Thyroid gland (tissue), 4 donors: ENCODE data around the gene PEPD. TPM values are rescaled to one million over a fixed set of nuclear protein-coding genes. Genes with fewer than 3 reads are reported as not detected.

Experiments
- DNase-seq, 2 donors: peaks; one replicate each; pipeline ENCODE4 v3.0.0-alpha.2; 2019
- H3K27ac ChIP-seq, 3 donors: fragments of 200-600 bp; sonication (generic); 1 replicate in 2 of 3; 2 replicates in 1 of 3; pipeline ENCODE4 v1.5.1; 2016 to 2019; ENCODE audit warnings: mild to moderate bottlenecking in 1 of 3, moderate library complexity in 1 of 3
- H3K27me3 ChIP-seq: fragments of 200-600 bp; sonication (generic); one replicate; pipeline ENCODE4 v1.5.1; 2019
- H3K36me3 ChIP-seq, 2 donors: fragments of 200-600 bp; sonication (generic); one replicate each; pipeline ENCODE4 v1.5.1; 2016 to 2019
- H3K4me1 ChIP-seq, 2 donors: fragments of 200-600 bp; sonication (generic); one replicate each; pipeline ENCODE4 v1.5.1; 2017 to 2019
- H3K4me3 ChIP-seq, 3 donors: fragments of 200-600 bp; sonication (generic); replicated peaks in 1 of 3; 1 replicate in 2 of 3; 2 replicates in 1 of 3; pipeline ENCODE4 v1.5.1; 2016; ENCODE audit warnings: mild to moderate bottlenecking in 1 of 3
- H3K9me3 ChIP-seq: fragments of 200-600 bp; sonication (generic); one replicate; pipeline ENCODE4 v1.5.1; 2017
- POLR2A ChIP-seq, 2 donors: fragments of 450-650 bp; IDR thresholded peaks; one replicate each; pipeline ENCODE4 v1.6.1; 2017; ENCODE audit warnings: antibody characterized with exemption in 2 of 2, mild to moderate bottlenecking in 2 of 2, moderate library complexity in 1 of 2
- WGBS, 2 donors: methylation state at CpG; one replicate each; pipeline ENCODE4 v1.1.5; 2017; 5-methylcytosine and 5-hydroxymethylcytosine counted together
- intact Hi-C: fragments of 100-400 bp; cut with DNase I; formaldehyde crosslinking; loops from one replicate; pipeline ENCODE4 v1.15.1; 2023
- total RNA-seq, 4 donors: library from RNA; depleted of rRNA; stranded (reverse); fragments of >200 nt; gene quantifications; one replicate each; pipeline ENCODE4 v1.2.3, GENCODE V29; 2016
- TF ChIP-seq, protein P1 (sequence below), 6 experiments: fragments of 200-600 bp in 3 of 6; fragments of 450-650 bp in 3 of 6; sonication (generic) in 3 of 6; IDR thresholded peaks; one replicate each; pipeline ENCODE4 v1.5.1; 2016 to 2019; ENCODE audit warnings: antibody characterized with exemption in 6 of 6, mild to moderate bottlenecking in 2 of 6, inconsistent platforms in 1 of 6, moderate library complexity in 1 of 6

The PEPD gene
- total RNA-seq, 4 donors from 2014 or later = 76.8 to 121 (median 102) TPM

DNA sequence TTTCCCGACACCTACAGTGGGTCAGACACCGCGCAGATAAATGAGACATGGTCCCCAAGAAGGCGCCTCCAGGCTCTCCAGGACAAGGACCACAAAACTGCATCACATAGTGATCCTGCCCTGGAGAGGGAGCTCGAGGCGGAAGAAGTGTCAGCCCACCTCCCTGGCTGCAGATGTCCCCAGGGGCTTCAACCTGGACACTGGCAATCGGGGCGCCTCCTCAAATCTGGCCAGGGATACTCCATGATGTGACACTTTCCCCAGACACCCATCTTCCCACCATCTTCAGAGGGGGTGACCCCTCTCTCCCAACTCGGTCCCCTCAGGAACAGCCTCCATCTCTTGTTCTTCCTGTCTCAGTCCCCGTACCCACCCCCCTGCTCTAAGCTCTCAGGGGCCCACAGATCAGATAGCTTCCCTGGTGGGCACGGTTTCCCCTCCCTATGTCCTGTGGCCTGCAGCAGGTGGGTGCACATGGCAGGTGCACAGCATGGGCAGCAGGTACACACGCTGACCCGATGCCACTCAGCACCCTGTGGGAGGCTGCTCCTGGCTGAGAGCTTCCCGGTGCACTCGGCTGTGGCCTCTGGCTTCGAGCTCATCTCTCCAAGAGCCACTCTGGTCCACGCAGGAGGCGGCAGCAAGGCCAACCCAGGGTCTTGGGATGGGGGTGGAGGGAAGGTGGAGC is 61.2 kb downstream of the PEPD start:
- Histone ChIP-seq H3K4me1 (no peaks in the 10 kb centered on the region), H3K27me3 (no peaks in the 10 kb centered on the region), H3K36me3 (peaks cover 4 to 5% of the 10 kb centered on the region in 2 donors), H3K4me3 (no peak overlapping the region), H3K27ac (no peak overlapping the region), H3K9me3 (no peaks in the 10 kb centered on the region)
- TF ChIP-seq, protein P1, sequence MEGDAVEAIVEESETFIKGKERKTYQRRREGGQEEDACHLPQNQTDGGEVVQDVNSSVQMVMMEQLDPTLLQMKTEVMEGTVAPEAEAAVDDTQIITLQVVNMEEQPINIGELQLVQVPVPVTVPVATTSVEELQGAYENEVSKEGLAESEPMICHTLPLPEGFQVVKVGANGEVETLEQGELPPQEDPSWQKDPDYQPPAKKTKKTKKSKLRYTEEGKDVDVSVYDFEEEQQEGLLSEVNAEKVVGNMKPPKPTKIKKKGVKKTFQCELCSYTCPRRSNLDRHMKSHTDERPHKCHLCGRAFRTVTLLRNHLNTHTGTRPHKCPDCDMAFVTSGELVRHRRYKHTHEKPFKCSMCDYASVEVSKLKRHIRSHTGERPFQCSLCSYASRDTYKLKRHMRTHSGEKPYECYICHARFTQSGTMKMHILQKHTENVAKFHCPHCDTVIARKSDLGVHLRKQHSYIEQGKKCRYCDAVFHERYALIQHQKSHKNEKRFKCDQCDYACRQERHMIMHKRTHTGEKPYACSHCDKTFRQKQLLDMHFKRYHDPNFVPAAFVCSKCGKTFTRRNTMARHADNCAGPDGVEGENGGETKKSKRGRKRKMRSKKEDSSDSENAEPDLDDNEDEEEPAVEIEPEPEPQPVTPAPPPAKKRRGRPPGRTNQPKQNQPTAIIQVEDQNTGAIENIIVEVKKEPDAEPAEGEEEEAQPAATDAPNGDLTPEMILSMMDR (IDR thresholded peaks at IDR 0.05) = no peak
- TF ChIP-seq POLR2A (IDR thresholded peaks at IDR 0.05) = no peak
- intact Hi-C loops = no loop called here
- 85 to 89% methylated on average over 15 to 18 of the region's 18 CpGs for WGBS, 2 donors
- DNase-seq = no peak

DNA sequence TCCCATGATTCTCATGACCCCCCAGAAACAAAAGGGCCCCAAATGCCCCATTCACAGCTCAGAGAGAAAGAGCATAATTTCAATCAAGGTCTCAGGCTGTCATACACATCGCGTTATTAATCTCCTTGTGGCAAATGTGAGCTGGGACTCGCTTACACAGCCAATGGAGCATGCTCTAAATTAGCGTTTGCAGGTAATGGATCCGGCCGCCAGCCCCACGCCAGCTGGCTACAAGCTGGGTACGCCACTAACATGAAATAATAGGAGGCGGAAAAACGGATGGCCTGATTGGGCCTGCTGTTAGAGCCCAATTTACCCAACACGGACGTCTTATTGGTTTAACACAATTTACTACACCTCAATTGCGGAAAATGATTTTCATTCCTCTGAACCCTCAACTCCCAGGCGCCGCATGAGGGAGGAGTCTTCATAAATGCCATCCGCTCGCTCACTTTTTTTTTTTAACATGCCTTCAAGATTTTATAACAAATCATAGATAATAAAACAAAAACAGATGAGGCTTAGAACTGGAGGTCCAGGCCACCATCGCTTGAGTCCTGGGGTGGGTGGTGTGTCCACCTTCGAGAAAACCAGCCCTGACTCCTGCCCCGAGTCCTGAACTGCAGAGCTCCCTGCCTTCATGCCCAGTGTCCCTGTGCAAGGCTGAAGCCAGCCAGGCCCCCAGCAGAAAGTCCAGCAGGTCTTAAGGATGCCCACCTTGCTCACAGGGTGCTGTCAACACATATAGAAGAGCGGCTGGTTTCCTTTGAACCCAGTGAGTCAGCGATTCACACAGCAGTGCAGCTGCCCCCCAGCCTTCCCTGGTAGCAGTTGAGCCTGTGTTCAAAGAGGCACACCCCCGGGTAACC is 62.1 kb downstream of the PEPD start:
- TF ChIP-seq, protein P1 (IDR thresholded peaks at IDR 0.05) = no peak
- TF ChIP-seq POLR2A (IDR thresholded peaks at IDR 0.05) = no peak
- intact Hi-C loops = no loop called here
- no peak overlapping the region for H3K27ac ChIP-seq
- H3K4me1 ChIP-seq = no peaks in the 10 kb centered on the region
- H3K36me3 ChIP-seq = peaks cover 4 to 5% of the 10 kb centered on the region in 2 donors
- WGBS, 2 donors = 89 to 90% methylated on average over 21 to 23 of the region's 23 CpGs
- H3K9me3 ChIP-seq = no peaks in the 10 kb centered on the region
- no peaks in the 10 kb centered on the region for H3K27me3 ChIP-seq
- no peak overlapping the region for H3K4me3 ChIP-seq
- no peak for DNase-seq

DNA sequence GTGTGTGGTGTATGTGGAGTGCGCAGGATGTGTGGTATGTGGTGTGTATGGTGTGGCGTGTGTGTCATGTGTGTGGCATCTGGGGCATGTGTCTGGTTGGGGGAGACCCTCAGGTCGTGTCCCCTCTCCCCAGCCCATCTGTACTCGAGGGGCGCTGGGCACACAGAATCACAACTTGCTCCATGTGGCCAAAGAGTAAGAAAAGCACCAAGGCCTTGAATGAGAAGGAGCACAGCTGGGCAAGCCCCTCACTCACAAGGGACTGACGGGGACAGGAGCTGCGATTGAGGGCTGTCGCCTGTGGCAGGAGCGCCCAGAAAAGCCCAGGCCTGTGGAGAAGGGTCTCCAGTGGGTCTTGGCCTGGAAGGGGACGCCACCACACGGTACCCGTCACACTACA is 62.8 kb downstream of the PEPD start:
- H3K9me3 ChIP-seq = no peaks in the 10 kb centered on the region
- H3K27me3 ChIP-seq = no peaks in the 10 kb centered on the region
- no peaks in the 10 kb centered on the region for H3K4me1 ChIP-seq
- no peak overlapping the region for H3K4me3 ChIP-seq
- H3K36me3 ChIP-seq = peaks cover 4 to 5% of the 10 kb centered on the region in 2 donors
- H3K27ac ChIP-seq = no peak overlapping the region
- TF ChIP-seq, protein P1 (IDR thresholded peaks at IDR 0.05) = no peak
- no peak for TF ChIP-seq POLR2A (IDR thresholded peaks at IDR 0.05)
- 85 to 86% methylated on average over 12 of the region's 12 CpGs for WGBS, 2 donors
- no peak for DNase-seq
- intact Hi-C loops = no loop called here

DNA sequence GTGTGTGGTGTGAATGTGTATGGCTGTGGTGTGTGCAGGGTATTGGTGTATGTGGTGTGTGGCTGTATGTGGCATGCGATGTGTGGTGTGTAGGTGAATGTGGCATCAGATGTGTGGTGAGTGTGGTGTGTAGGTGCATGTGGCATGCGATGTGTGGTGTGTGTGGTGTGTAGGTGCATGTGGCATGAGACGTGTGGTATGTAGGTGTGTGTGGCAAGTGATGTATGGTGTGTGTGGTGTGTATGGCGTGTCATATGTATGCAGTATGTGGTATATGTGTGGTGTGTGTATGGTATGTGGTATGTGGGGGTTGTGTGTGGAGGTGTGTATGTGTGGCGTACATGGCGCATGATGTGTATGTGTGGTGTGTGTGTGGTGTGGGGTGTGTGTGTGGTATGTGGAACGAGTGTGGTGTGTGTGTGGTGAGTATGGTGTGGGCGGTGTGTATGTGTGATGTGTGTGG is 63.4 kb downstream of the PEPD start:
- no peak overlapping the region for H3K4me3 ChIP-seq
- no peak for DNase-seq
- 91 to 94% methylated on average over 8 of the region's 8 CpGs for WGBS, 2 donors
- no peak overlapping the region for H3K27ac ChIP-seq
- H3K36me3 ChIP-seq = peaks cover 4 to 5% of the 10 kb centered on the region in 2 donors
- TF ChIP-seq, protein P1 (IDR thresholded peaks at IDR 0.05) = no peak
- H3K9me3 ChIP-seq = no peaks in the 10 kb centered on the region
- no peaks in the 10 kb centered on the region for H3K27me3 ChIP-seq
- H3K4me1 ChIP-seq = no peaks in the 10 kb centered on the region
- intact Hi-C loops = no loop called here

DNA sequence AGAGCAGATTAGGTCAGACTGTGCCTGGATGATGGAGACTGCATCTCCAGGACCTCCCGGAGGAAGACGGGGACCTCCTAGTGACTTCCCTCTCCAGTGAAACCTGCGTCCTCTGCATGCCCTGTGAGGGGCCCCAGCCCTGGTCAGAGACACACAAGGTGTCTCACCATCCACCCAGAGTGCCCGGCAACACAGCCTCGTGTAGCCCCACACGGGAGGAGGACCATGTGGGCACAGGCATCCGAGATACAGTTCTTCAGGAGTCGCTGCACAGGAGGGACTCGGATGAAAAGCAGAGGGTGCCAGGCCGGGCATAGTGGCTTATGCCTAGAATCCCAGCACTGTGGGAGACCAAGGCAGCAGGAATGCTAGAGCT is 64.8 kb downstream of the PEPD start:
- DNase-seq = no peak
- 95% methylated on average over 4 to 10 of the region's 10 CpGs for WGBS, 2 donors
- intact Hi-C loops = no loop called here
- TF ChIP-seq, protein P1 (IDR thresholded peaks at IDR 0.05) = no peak
- TF ChIP-seq POLR2A (IDR thresholded peaks at IDR 0.05) = no peak
- Histone ChIP-seq H3K27me3 (no peaks in the 10 kb centered on the region), H3K36me3 (no peaks in the 10 kb centered on the region), H3K4me1 (no peaks in the 10 kb centered on the region), H3K4me3 (no peak overlapping the region), H3K9me3 (no peaks in the 10 kb centered on the region), H3K27ac (no peak overlapping the region)
